HG03060 (cell line): ENCODE results near the gene EMC6.

ENCODE experiments used
- ATAC-seq: cut with Tn5 transposase; IDR thresholded peaks from one replicate; pipeline ENCODE4 v1.9.1; 2021; ENCODE audit warnings: low read depth, moderate number of reproducible peaks; ENCODE audit not compliant: unreplicated experiment

The EMC6 gene

GRCh38 chr17:3668279-3669084 is at the start of gene EMC6, which contains the start of gene TAX1BP3:
TSS of gene EMC6 (plus strand) at chr17:3668812. CDS start at chr17:3669147, 335 bp downstream.
TSS of gene TAX1BP3 (minus strand) at chr17:3668578. CDS start at chr17:3668526, 52 bp downstream.
- peak; percentile 87 for ATAC-seq

GRCh38 chr17:3621146-3621720 is 47.4 kb upstream of the EMC6 start:
- no peak for ATAC-seq

- ATAC-seq: no peak
These were observed 45.5 kb upstream of the EMC6 start for GRCh38 chr17:3622977-3623594.

- no peak for ATAC-seq
These were observed 41.5 kb upstream of the EMC6 start for GRCh38 chr17:3626831-3627768.

GRCh38 chr17:3627769-3628167 is 40.8 kb upstream of the EMC6 start:
- ATAC-seq: no peak

- ATAC-seq: no peak
These were observed 37.8 kb upstream of the EMC6 start for GRCh38 chr17:3630781-3631180.

- ATAC-seq: no peak
These were observed 36.3 kb upstream of the EMC6 start for GRCh38 chr17:3632287-3632686.

GRCh38 chr17:3635474-3636153 is 33.0 kb upstream of the EMC6 start:
- ATAC-seq: peak; percentile 3

- ATAC-seq: peak; percentile 83
These were observed 32.3 kb upstream of the EMC6 start, which contains the start of the genes CTNS and SHPK for GRCh38 chr17:3636154-3636907. TSS of gene CTNS (plus strand) at chr17:3636760. CDS start at chr17:3640207, 3,447 bp downstream. TSS of gene SHPK (minus strand) at chr17:3636250. CDS start at chr17:3636219, 31 bp downstream.

GRCh38 chr17:3636908-3637373 is 31.7 kb upstream of the EMC6 start:
- peak; percentile 5 for ATAC-seq

GRCh38 chr17:3639981-3640596 is 28.5 kb upstream of the EMC6 start:
- no peak for ATAC-seq

GRCh38 chr17:3641014-3641413 is 27.6 kb upstream of the EMC6 start:
- ATAC-seq: no peak

- ATAC-seq: no peak
These were observed 26.7 kb upstream of the EMC6 start for GRCh38 chr17:3641717-3642486.

GRCh38 chr17:3643889-3644349 is 24.7 kb upstream of the EMC6 start:
- ATAC-seq: no peak

GRCh38 chr17:3645310-3645709 is 23.3 kb upstream of the EMC6 start:
- no peak for ATAC-seq

- no peak for ATAC-seq
These were observed 21.4 kb upstream of the EMC6 start for GRCh38 chr17:3647251-3647650.

- ATAC-seq: no peak
These were observed 20.6 kb upstream of the EMC6 start for GRCh38 chr17:3647769-3648555.
